ENCODE data around the gene SPEG. TPM values are rescaled to one million over a fixed set of nuclear protein-coding genes. Genes with fewer than 3 reads are reported as not detected.

The SPEG gene
- total and polyA plus RNA-seq, 2 of the 13 experiments (the other 11 are each of a cell fraction or from before 2014, with no cell fraction given), result 0.18 to 0.24 TPM

GRCh38 chr2:219443697-219444023, 9.0 kb downstream of the SPEG start:
- H4K20me1 ChIP-seq (ENCODE audit: insufficient read depth, low read length), result peaks cover 4% of the 10 kb centered on the region; the same call in 1 of the 2 replicates
- H3K9ac ChIP-seq (ENCODE audit: insufficient read depth, low read depth, low read length), result no peak overlapping the region
- ATAC-seq (no peak), FAIRE-seq (no peak), DNase-seq (ENCODE audit: low spot score) (no peak)
- H3K27ac ChIP-seq (ENCODE audit: extremely low read length, insufficient read depth, low read length), result no peak overlapping the region
- H3K9me3 ChIP-seq (ENCODE audit: low read length), result no peaks in the 10 kb centered on the region
- no peaks in the 10 kb centered on the region for H3K4me1 ChIP-seq (ENCODE audit: insufficient read depth, low read length)
- no peak overlapping the region for H3K4me2 ChIP-seq (ENCODE audit: low read depth, low read length)
- 2% methylated on average over 3 of the region's 3 CpGs for WGBS (ENCODE audit: low lambda C conversion rate)
- H3K79me2 ChIP-seq (ENCODE audit: insufficient read depth, low read length), result no peaks in the 10 kb centered on the region
- H3K27me3 ChIP-seq (ENCODE audit: control insufficient read depth in 1 of 2, insufficient read depth in 2 of 2, low read length in 2 of 2), result peaks cover 46 to 95% of the 10 kb centered on the region in 2 experiments
- CTCF ChIA-PET (ENCODE audit: low intra/inter-chr PET ratio, low total read pairs), result no interaction called here
- no peak overlapping the region for H2AFZ ChIP-seq (ENCODE audit: low read length)
- no peaks in the 10 kb centered on the region for H3K36me3 ChIP-seq (replicated peaks in 1 of 2; ENCODE audit: control insufficient read depth in 1 of 2, insufficient read depth in 2 of 2, low read length in 2 of 2)
- intact Hi-C loops (cut with micrococcal nuclease; ENCODE audit: unreplicated experiment), result no loop called here
- in situ Hi-C loops (cut with HindIII; ENCODE audit: extremely low pct_ligation_motif_present, low pct_unique_long_range_greater_than_20kb), result no loop called here
- H3K4me3 ChIP-seq (replicated peaks in 1 of 3; ENCODE audit: insufficient read depth in 1 of 3, low read depth in 2 of 3, low read length in 3 of 3), result no peak overlapping the region
- BruUV-seq (replicated peaks), result no TSS peak
- POLR2A ChIA-PET, result no interaction called here
- TF ChIP-seq HNRNPUL1 (IDR thresholded peaks at IDR 0.05; ENCODE audit: low read depth, low read length) (no peak), YY1 (IDR thresholded peaks at IDR 0.05; ENCODE audit: insufficient read depth, insufficient replicate concordance, low read depth, low read length) (no peak), ZNF296 (CRISPR knock-in tag; conservative IDR thresholded peaks at IDR 0.05) (no peak), ZNF569 (CRISPR knock-in tag; IDR thresholded peaks at IDR 0.05; ENCODE audit: borderline replicate concordance) (no peak), HDAC2 (CRISPR knock-in tag; IDR thresholded peaks at IDR 0.05) (no peak), ZNF550 (CRISPR knock-in tag; IDR thresholded peaks at IDR 0.05; ENCODE audit: borderline replicate concordance) (no peak), ESRRA (CRISPR knock-in tag; IDR thresholded peaks at IDR 0.05; ENCODE audit: low read depth) (no peak)

GRCh38 chr2:219444566-219445091, 10.0 kb downstream of the SPEG start:
- Histone ChIP-seq H3K4me1 (ENCODE audit: insufficient read depth, low read length) (no peaks in the 10 kb centered on the region), H3K9ac (ENCODE audit: insufficient read depth, low read depth, low read length) (no peak overlapping the region), H3K79me2 (ENCODE audit: insufficient read depth, low read length) (no peaks in the 10 kb centered on the region), H2AFZ (ENCODE audit: low read length) (no peak overlapping the region), H3K4me3 (replicated peaks in 1 of 3; ENCODE audit: insufficient read depth in 1 of 3, low read depth in 2 of 3, low read length in 3 of 3) (no peak overlapping the region), H3K27me3 (ENCODE audit: control insufficient read depth in 1 of 2, insufficient read depth in 2 of 2, low read length in 2 of 2) (peaks cover 55 to 95% of the 10 kb centered on the region in 2 experiments), H3K9me3 (ENCODE audit: low read length) (no peaks in the 10 kb centered on the region), H3K4me2 (ENCODE audit: low read depth, low read length) (no peak overlapping the region), H3K36me3 (replicated peaks in 1 of 2; ENCODE audit: control insufficient read depth in 1 of 2, insufficient read depth in 2 of 2, low read length in 2 of 2) (no peaks in the 10 kb centered on the region), H4K20me1 (ENCODE audit: insufficient read depth, low read length) (peaks cover 4% of the 10 kb centered on the region; the same call in 1 of the 2 replicates), H3K27ac (ENCODE audit: extremely low read length, insufficient read depth, low read length) (no peak overlapping the region)
- ChIA-PET POLR2A (no interaction called here), CTCF (ENCODE audit: low intra/inter-chr PET ratio, low total read pairs) (no interaction called here)
- in situ Hi-C loops (cut with HindIII; ENCODE audit: extremely low pct_ligation_motif_present, low pct_unique_long_range_greater_than_20kb) (no loop called here), intact Hi-C loops (cut with micrococcal nuclease; ENCODE audit: unreplicated experiment) (no loop called here)
- ATAC-seq (no peak), FAIRE-seq (no peak), DNase-seq (ENCODE audit: low spot score) (no peak)
- no TSS peak for BruUV-seq (replicated peaks)
- 3% methylated on average over 11 of the region's 23 CpGs for WGBS (ENCODE audit: low lambda C conversion rate)
- TF ChIP-seq JUN (CRISPR knock-in tag; IDR thresholded peaks at IDR 0.05), result no peak
- TF ChIP-seq TBX3 (IDR thresholded peaks at IDR 0.05; ENCODE audit: borderline replicate concordance), result no peak
- TF ChIP-seq ZBTB42 (CRISPR knock-in tag; IDR thresholded peaks at IDR 0.05), result no peak
- TF ChIP-seq ZBTB44 (CRISPR knock-in tag; IDR thresholded peaks at IDR 0.05), result no peak
- TF ChIP-seq IKZF1 (IDR thresholded peaks at IDR 0.05), result no peak
- TF ChIP-seq, protein P1, sequence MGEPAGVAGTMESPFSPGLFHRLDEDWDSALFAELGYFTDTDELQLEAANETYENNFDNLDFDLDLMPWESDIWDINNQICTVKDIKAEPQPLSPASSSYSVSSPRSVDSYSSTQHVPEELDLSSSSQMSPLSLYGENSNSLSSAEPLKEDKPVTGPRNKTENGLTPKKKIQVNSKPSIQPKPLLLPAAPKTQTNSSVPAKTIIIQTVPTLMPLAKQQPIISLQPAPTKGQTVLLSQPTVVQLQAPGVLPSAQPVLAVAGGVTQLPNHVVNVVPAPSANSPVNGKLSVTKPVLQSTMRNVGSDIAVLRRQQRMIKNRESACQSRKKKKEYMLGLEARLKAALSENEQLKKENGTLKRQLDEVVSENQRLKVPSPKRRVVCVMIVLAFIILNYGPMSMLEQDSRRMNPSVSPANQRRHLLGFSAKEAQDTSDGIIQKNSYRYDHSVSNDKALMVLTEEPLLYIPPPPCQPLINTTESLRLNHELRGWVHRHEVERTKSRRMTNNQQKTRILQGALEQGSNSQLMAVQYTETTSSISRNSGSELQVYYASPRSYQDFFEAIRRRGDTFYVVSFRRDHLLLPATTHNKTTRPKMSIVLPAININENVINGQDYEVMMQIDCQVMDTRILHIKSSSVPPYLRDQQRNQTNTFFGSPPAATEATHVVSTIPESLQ (CRISPR knock-in tag; conservative IDR thresholded peaks at IDR 0.05), result no peak
- no peak for TF ChIP-seq ATAD3A (CRISPR knock-in tag; IDR thresholded peaks at IDR 0.05)
- no peak for TF ChIP-seq SATB2 (CRISPR knock-in tag; IDR thresholded peaks at IDR 0.05)
- no peak for TF ChIP-seq FOXA1 (IDR thresholded peaks at IDR 0.05)
- TF ChIP-seq FOXA1 (CRISPR knock-in tag; IDR thresholded peaks at IDR 0.05), result no peak
- no peak for TF ChIP-seq NFE2L1 (CRISPR knock-in tag; IDR thresholded peaks at IDR 0.05; ENCODE audit: borderline replicate concordance)
